GM18508 (cell line): ENCODE measurements around the gene OR6N2.

Source experiments
- ATAC-seq: cut with Tn5 transposase; IDR thresholded peaks from one replicate; pipeline ENCODE4 v1.9.1; 2021; ENCODE audit warnings: moderate number of reproducible peaks; ENCODE audit not compliant: insufficient read depth, unreplicated experiment

Gene OR6N2

DNA sequence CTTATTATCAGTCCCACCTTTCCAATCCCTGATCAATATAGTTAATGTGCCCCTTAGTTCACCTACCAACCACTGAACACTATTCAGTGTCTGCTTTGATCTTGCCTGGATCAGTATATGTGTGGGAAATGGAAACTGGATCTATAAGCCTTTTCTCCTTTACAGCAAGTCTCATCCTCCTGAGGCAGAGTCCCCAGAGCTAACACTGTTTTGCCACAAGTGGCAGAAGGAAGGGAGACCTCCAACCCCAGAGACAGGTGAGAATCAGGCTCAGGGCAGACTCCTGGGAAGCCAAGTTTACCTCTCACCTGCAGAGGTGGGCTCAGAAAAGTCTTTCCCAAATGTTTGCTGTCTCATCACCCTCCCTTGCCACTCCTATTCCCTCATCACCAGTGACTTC is at the start of gene OR6N2:
Gene OR6N2 (minus strand): TSS at position 101 of the 400 bp plus-strand sequence. CDS start 3,569 bp downstream, outside the sequence.
- ATAC-seq, result no peak

- ATAC-seq, result no peak
Observed at GRCh38 chr1:158830074-158830677, 49.2 kb upstream of the OR6N2 start.

GRCh38 chr1:158821723-158822122 is 40.7 kb upstream of the OR6N2 start:
- ATAC-seq, result no peak

DNA sequence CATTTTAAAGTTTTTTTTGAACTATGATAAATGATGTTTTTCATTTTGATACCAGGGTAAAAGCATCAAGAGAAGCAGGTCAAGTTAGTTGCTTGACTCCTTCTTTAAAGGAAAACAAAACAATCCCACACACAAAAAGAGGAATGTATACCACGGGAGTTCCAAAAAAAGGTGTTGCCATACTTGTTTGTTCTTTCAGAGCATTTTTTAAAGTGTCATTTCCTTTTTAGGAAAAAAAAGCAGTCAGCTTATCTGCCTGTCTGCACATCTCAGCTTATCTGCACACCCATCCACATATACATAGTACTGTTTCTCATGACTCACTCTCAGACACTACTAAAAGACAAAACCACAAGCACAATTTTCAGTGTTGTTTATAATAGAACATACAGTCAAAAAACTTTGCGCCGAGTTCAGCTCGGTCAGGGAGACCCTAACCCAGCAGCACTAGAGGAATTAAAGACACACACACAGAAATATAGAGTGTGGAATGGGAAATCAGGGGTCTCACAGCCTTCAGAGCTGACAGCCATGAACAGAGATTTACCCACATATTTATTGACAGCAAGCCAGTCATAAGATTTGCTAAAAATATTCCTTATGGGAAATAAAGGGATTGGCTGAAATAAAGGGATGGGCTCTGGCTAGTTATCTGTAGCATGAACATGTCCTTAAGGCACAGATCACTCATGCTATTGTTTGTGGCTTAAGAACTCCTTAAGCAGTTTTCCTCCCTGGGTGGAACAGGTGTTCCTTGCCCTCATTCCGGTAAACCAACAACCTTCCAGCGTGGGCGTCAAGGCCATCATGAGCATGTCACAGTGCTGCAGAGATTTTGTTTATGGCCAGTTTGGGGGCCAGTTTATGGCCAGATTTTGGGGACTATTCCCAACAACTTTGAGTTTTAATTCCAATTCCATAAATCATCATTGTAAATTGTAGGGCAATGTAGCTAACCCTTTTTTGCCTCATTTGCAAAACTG is 38.7 kb upstream of the OR6N2 start:
- ATAC-seq, result no peak

DNA sequence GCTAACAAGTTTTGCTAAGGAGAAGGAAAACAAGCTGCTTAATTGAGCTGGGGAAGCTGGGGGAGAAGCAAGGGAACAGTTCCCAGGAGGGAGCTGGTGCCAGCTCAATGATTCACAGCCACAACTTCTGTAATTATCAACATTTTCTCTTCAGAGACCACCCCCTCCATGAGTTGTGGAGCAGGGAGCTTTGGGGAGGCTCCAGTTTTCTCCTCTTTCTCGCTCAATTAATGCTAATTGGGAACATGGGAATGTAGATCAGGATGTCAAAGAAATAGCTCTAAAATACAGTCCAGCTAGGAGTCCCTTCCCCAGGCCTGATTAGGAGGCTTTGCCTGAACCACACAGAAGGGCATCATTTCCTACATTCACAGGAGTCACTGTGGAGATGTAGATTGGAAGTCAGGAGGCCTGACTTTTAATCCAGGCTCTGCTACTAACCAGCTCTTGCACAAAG is 38.0 kb upstream of the OR6N2 start:
- no peak for ATAC-seq

- ATAC-seq, result no peak
Observed at GRCh38 chr1:158818560-158818959, 37.6 kb upstream of the OR6N2 start.

GRCh38 chr1:158814970-158815369 is 34.0 kb upstream of the OR6N2 start:
- ATAC-seq, result no peak

DNA sequence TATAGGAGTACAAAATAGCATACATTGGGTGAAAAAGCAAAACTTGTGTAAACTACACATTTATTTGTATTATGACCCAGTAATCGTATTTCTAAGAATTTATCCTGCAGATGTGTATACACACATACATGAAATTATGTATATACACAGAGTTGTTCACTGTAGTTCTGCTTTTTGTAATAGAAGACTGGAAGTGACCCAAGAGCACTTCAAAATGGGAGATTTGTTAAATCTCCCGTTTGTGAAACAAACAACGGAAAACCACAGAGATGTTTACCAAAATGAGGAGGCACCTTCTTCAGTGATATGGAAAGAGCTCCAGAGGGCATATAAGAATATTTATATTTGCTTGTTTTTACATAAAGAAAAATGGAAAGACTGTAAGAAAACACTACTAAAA is 32.2 kb upstream of the OR6N2 start:
- no peak for ATAC-seq

- no peak for ATAC-seq
Observed at GRCh38 chr1:158812336-158812735, 31.3 kb upstream of the OR6N2 start.

GRCh38 chr1:158810311-158810710 is 29.3 kb upstream of the OR6N2 start:
- ATAC-seq, result no peak

GRCh38 chr1:158809862-158810261 is 28.9 kb upstream of the OR6N2 start:
- ATAC-seq, result no peak

DNA sequence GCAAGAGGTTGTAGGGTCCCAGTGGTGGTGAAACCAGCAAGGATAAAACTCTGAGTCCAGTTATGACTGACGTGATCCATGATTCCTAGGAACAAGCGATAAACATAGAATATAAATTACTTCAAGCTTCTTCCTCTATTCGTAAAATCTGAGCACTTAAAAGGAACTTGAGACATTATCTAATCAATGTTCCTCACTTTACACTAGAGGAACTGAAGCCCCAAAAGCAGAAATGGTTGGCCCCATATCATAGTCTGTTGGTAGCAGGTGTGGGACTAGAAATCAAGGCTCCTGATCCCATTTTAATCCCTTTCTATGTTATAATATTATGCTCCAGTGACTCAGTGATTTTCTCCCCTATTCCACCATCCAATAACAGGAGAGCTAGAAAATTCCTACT is 28.3 kb upstream of the OR6N2 start:
- no peak for ATAC-seq

DNA sequence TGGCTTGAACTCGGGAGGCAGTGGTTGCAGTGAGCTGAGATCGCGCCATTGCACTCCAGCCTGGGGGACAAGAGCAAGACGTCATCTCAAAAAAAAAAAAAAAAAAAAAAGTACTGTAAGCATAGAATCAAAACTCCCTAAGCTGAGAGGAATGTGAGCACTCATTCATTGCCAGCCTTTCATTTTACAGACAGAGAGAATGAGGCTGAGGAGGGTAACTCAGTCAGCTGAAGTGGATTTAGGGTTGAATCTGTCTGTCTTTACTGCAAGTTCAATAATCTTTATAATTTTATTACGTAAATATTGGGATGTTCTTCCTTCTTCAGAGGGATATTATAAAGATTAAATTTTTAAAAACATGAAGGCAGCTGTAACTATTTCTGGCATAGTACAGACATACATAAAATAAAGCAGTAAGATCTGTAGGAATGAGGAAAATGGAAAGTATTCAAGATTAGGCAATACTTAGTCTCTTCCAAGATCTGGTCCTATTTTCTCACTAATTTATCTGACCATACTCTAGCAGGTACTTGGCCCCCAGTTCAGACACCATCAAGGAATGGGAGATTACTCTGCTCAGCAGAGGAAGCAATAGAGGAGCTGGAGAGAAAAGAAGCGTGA is 26.0 kb upstream of the OR6N2 start:
- ATAC-seq, result no peak

GRCh38 chr1:158803678-158804077 is 22.7 kb upstream of the OR6N2 start:
- ATAC-seq, result no peak

DNA sequence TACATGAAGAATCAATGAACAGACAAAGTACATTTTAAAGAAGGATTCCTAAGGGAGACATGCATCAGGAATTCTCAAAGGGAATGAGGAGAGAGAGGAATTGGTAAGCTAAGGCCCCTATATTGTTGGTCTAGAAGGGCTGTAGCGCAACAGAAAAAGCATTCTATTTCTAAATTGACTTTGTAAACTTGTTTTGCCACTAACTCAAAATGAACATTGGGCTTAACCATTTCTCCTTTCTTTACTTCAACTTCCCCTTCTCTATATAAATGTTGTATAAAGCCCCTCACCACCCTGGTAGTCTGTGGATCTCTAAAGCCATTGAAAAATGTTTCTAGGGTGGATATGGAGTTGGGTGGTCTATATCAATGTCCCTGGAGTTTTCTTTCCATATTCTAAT is 20.4 kb upstream of the OR6N2 start:
- no peak for ATAC-seq

GRCh38 chr1:158800526-158800925 is 19.5 kb upstream of the OR6N2 start:
- no peak for ATAC-seq

DNA sequence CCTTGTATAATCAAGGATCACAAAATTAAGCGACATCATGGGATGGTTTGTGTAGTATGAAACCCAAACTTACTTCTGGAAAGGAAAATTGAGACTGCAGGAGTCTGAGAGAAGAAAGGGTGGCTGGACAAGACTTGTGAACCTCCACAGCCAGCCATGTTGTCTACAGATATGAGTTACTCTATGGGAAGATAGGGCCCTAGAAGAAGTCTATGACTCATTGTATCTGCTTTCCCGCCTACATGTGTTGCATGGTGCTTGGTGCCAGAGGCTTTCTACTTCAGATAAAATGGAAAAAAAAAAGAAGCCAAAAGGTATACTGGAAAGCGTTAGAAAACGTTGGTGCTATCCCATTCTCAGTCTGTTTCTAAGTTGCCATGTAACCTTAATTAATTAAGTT is 18.7 kb upstream of the OR6N2 start:
- no peak for ATAC-seq

DNA sequence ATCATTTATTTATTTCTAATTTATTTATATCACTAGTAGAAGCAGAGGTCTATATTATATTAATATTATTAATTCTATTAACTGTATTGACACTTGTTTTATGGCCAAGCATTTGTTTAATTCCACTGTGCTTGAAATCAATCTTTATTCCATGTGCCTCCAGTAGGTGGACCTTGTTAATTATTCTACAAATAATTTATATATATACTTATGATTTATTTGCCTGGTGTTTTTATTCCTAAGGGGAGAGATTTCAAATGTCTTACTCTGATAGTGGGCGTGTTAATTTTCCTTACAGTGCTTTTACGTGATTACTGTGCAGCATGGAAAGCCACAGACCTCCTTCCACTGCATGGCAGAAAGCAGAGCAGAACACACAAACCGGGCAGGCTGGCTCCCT is 17.5 kb upstream of the OR6N2 start:
- ATAC-seq, result no peak

DNA sequence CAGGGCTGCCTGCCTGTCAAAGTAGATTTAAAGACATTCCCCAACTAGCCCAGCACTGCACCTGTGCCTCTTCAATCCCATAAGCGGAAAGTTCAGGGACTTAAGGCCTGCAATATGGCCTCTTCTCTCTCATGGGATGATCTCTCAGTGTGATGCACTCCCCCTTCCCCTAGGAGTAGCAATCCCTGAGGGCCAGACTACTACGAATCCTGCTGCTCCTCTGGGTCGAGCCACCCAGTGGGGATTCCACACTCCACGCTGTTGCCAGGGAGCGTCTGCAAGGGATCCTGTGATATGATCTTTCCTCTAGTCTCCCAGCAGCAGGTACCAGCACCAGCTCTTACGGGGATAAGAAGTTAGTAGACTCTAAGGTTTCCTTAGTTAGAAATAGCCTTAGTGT is 13.2 kb upstream of the OR6N2 start:
- ATAC-seq, result no peak

DNA sequence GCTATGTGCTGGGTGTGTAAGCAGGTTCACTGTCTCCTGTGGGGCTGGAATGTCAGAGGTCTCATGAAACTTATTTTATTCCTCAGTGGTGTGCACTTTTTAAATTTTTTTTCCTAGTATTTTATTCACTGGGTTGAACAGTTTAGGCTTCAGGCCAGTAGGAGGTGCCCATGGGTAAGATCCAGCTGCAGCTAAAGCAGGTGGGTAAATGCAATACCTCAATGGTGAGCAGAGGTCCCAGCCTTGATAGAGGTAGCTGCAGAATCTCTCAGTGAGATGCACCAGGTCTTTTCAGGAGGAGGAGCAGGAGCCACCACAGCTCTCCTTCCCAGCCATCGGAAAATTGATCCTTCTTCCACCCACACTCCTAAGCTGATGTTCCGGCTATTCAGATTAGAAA is 12.6 kb upstream of the OR6N2 start:
- ATAC-seq, result no peak
